Middle frontal gyrus (tissue), 1 donor: Measurements from ENCODE around the gene KCNJ16.

Source experiments
- DNase-seq: peaks from one replicate; pipeline ENCODE4 v3.0.0-alpha.2; 2015; ENCODE audit warnings: low spot score; ENCODE audit errors: extremely low spot score

Gene KCNJ16

DNA sequence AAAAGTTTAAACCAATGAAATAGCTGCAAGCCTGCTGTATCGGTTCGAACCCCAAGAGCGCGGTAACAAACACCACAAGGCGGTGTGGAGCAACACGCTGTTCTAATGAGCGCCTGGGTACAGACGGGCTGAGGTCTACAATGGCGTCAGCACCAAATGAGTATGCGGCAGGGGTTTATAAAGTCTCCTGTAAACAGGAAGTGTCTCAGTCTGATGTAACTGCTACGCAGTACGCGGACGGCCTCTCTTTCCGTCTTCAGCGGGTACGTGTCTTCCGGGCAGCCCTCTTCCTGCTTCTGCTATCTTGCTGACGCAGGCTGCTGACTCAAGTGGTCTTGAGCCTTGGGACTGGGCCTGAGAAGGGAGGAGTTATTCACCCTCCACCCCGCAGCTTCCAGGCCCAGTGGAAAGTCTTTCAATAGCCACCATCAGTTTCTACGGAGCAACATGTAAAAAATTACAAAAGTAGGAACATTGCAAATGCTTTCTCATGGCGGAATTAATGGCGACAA is 53.8 kb downstream of the KCNJ16 start:
- no peak for DNase-seq

DNA sequence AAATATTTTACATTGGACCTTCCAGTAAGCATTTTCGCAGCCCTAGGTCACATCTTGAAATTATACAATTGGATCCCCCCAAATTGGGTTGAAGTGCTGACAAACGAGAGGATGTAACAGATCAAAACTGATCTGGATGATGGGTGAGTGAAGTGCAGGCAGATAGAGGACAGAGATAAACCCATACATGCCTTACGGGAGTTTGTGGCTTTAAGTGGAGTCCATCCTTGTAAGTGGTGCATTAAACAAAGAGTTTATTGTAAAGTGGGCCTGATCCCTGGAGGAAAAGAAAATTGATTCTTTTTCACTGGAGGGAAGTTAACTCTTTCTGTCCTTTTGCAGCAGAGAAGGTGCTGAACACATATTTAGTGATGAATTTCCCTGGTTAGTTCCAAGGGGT is 55.3 kb downstream of the KCNJ16 start:
- DNase-seq: no peak

DNA sequence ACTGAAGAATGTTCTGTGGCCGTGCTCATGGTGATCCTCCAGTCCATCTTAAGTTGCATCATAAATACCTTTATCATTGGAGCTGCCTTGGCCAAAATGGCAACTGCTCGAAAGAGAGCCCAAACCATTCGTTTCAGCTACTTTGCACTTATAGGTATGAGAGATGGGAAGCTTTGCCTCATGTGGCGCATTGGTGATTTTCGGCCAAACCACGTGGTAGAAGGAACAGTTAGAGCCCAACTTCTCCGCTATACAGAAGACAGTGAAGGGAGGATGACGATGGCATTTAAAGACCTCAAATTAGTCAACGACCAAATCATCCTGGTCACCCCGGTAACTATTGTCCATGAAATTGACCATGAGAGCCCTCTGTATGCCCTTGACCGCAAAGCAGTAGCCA is 57.5 kb downstream of the KCNJ16 start:
- DNase-seq: no peak

DNA sequence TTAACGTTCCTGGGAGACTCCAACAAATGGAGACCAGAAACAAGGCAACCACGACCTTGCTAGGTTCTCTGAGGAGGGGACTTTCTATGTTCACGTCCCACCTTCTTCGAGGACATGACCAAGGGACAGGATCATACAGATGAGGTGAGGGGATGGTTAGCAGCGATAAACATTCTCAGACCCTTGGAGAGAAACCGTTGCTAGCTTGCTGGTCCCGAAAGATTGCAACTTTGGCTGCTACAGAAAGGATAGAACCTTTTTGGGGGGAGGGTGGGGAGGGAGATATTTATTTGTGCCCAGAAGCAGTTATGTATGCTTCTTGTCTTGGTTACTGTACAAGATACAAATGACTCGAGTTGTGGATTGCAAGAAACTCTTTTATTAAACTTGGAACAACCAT is 59.0 kb downstream of the KCNJ16 start:
- DNase-seq: no peak

DNA sequence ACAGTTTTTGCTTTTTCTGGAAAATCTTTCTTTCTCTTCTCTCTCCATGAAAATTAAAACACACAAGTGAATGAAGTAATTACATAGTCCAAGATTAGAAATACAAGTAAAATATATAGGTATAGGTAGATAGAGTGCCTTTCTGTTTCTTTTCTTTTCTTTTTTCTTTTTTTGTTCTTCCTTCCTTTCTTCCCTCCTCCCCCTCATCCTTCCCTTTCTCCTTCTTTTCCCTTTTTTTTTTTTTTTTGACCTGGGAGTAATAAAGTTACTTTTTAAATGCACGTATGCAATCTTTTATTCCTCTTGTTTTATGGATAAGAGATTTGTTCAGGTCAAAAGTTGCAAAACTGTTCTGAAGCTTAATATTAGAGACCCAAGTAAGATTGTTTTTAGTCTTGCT is 59.8 kb downstream of the KCNJ16 start:
- DNase-seq: no peak

DNA sequence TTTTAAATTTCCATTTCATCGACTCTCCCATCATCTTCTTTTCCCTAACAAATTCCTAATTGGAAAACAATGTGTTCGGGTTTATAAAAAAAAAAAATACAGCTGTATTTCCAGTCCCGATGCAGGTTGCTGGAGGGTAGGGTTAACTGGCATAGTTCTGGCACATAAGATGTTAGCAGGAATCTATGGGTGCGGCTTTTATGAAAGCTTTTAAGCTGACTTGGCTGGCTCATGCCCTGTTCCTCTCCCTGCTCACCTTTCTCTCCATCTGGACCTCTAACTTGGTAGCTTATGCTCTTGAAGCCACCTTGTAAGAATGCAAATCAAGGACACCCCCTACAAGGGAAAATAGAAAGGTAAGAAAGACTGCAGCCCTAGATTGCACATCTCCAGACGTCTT is 61.1 kb downstream of the KCNJ16 start:
- DNase-seq: no peak

DNA sequence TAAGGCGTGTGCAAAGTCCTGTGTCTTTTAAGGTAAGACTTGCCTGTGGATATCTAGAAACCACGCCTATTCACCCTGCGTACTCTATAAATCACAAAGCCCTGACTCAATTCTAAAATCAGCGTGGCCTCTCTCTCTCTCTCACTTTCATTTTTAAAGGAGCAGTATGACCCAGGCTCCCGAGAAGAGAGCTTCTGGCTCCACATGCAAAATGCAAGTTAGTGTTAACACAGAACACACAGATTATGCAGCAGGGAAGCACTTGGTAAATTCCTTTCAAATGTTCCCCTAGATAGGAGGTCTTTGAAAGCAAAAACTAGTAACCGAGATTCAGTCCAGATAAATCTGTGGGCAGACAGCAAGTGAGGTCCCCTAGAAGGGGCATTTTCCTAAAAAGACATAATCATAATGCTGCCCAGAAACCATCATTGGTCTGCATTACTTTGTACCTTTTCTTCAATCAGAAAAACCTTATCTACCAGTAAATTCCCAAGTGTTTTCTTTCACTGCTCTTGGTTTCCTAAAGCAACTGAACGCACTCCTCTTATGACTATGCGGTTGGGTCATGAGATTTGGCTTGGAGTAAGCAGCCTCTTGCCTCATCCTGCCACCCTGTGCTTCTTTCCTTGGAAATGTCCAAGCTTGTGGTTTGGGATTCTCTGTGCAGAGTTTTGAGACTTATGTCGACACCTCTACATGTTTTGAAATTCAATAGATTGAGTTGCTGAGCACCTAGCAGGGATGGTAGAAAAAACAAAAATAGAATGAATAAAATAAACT is 62.6 kb downstream of the KCNJ16 start:
- no peak for DNase-seq

DNA sequence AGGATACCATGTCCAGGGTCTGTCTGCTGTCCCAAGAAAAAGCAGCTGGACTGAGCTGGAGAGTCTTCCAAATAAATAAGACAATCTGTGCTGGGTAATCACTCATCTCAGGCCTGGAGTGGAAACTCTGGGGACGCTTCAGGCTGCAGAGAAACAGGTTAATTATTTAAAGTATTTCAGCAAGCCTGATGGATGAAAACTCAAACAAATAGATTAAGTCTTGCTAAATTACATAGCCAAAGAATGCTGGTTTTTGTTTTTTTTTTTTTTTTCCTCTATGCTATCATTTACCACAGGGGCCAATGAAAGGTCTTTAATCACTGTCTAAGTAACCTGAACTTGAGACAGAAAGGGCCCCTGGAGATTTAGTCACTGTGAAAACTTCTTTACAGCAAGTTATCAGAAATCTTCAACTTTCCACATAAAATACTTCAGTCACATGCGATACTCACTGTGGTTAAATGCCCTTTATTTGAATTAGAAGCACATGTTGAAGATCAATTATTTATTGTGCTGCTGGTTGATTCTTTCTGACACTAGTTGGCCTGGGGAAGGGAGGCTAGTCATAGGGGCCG is 63.4 kb downstream of the KCNJ16 start:
- no peak for DNase-seq

DNA sequence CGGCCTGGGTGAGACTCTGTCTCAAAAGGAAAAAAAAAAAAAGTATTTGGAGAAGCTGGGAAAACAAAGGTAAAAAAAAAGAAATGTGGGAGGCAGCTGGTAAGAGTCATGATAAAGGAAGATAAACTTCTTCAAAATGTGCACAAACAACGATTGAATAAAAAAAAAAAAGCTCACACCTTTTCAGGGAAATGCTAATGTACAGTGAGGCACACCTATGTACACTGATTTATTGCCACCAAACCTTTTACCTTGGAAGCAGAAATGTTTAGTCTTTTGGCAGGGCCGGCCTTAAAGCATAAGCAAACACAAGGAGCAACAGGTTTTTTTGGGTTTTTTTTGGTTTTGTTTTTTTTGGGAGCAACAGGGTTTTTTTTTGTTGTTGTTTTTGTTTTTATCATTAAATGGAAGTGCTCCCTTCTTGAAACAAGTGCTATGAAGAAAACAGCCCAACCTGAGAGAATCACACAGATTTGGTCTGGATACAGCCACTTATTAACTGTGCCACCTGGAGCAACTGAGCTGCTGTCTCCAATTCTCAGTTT is 64.5 kb downstream of the KCNJ16 start:
- no peak for DNase-seq

DNA sequence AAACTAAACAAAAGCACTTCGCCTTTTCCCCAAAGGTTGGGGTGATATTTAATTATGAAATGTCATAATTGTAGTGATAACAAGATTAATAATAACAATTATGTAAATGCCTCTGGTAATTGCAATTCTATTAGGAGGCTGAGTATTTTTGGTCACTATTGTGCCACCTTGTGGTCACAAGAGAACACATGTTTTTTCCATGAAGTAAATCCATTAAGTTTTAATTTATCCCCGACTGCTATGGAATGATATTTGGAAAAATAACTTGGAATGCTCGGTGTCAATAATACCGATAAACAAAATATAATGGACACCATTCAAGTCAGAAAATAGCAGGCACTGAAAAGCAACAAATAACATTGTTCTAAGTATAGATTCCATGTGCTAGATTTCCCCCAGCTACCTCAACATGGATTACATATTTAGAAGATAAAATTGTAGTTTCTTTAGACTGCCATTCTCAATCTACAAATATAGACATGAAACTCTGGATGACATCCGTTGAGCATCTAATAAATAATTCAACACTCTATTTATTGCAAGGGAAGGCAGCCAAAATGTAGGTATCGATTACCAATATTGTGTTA is 69.3 kb downstream of the KCNJ16 start:
- DNase-seq: no peak

DNA sequence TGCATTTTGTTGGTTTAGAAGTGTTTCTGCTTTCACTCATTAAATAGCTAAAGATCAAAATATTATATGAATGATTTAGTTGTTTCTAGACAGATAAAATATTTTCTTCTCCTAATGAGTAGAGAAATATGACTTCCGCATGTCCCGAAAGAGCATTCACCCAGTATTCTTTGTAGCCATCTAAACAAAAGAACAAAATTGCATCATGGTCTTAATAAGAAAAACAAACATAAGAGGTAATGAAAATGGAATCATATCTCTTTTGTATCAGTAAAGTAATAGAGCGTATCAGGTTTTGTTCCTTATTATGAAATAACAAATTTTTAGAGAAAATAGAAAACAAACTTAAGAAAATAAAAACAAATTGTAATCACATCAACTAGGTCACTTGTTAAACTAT is 78.2 kb downstream of the KCNJ16 start:
- DNase-seq: no peak

DNA sequence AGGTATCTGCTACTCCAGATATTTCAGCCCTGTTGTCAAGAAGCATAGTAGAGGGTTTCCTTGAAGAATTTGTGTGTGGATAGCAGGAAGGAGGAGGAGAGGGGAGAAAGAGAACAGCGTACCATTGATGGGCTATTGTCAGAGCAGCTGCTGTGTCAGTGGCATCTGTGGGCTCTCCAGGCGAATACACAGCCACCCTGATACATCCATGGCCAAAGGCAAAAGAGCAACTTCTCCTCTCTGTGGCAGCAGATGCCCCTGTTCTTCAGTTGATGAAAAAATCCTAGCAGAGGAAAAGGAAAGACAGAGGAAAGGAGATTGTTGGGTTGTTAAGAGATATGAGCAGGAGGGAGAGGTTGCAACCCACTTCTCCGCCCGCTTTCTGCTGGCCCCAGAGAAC is 82.1 kb downstream of the KCNJ16 start:
- DNase-seq: no peak

DNA sequence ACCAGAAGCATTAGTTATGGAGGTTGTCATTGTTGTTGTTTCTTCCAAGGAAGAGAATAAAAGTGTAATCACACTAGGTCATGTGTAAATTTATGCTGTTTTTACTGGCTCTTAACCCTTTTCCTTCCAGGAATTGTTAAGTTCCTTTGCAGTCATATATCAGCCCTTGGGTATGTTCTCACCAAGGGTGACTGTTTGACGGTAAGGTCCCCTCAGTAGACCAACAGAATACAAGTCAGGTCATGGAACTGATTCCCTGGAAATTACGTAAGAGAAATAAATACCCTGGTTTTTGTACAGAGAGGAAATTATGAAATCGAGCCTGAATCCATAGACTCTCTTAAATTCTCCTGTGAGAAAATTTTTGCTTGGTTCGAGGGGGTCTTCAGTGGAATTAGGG is 83.2 kb downstream of the KCNJ16 start:
- no peak for DNase-seq

DNA sequence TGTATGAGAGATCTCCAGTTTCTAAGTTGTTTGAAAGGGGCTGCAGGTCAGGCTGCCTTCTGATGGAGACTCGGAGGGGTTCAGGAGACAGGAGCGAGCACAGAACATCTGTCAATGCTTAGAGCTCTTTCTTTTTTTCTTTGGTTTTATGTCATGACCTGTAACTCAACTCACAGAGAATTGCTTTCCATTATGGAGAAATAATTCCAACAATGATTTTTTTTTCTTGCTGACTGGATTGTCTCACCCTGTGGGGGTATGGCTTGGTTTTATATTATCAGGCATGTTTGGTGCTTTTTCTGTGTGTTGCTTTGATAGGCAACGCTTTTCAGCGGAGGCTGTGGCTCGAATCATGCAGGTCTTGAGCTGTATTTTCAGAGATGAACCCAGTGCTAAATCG is 83.6 kb downstream of the KCNJ16 start:
- no peak for DNase-seq

DNA sequence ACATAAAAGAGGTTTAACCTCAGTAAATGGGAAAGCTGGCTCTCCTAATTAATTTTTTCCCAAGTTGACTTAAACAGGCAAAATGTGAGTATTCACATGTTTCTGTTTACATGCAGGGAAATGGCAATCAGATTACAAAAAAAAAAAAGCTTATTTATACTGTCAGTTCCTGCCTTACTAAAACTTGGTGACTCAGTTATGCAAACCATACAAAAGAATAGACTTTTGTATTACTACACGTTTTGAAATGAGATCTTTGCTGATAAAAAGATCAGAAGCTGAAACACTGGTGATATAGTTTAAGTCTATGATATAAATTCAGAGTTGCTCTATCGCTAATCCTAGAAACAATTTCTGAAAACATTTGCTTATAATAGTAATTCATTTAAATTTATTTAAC is 85.0 kb downstream of the KCNJ16 start:
- DNase-seq: no peak

DNA sequence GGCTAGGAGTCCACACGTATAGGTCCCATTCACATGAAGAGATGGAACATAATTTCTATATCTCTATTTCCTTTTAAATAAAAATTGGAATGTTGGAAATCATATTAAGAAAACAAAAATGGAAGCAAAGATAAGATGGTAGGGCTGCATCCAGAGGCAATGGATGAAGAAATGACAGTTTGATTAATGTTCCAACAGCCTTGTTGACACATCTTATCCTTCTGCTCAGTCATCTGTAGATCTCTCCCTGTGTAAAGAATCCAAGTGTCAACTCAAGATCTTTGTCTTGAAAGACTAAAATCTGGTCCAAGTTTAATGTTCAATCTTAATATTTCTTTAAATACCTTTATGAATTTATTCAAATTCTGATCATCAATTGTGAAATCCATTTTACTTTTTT is 86.5 kb downstream of the KCNJ16 start:
- DNase-seq: no peak

DNA sequence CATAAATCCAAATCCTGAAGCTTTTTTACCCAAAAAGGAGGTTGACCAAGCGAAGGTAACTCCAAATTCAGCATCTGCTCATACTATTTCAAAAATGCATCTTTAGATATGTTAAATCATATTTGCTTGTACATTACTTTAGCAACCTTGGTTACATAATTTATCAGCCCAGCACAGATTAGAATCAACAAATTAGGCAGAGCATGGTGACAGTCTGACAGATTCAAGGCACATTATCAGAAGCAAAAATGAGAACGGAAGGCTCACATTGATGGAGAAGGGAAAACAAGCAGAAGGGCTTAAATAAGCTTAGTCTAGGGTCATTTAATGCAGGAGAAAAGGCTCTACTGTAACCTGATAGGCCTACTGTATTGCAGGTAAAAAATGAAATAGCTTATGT is 90.4 kb downstream of the KCNJ16 start:
- no peak for DNase-seq

DNA sequence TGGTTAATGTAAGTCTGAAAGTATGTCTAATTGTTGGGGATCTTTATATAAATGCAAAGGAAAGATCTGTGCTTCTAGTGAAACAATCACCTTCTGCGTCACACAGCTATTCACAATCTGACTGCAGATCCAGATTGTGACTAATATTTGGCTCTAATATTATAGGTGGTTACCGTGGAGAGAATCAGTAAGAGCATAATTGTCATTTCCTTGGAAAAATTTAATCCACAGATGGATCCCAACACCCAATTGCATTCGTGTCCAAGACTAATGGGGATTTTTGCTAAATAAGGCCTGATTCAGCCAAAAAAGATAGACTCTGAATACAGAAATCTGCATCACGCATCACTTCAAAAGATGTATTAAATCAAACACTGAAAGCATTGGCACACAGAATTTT is 91.6 kb downstream of the KCNJ16 start:
- no peak for DNase-seq

DNA sequence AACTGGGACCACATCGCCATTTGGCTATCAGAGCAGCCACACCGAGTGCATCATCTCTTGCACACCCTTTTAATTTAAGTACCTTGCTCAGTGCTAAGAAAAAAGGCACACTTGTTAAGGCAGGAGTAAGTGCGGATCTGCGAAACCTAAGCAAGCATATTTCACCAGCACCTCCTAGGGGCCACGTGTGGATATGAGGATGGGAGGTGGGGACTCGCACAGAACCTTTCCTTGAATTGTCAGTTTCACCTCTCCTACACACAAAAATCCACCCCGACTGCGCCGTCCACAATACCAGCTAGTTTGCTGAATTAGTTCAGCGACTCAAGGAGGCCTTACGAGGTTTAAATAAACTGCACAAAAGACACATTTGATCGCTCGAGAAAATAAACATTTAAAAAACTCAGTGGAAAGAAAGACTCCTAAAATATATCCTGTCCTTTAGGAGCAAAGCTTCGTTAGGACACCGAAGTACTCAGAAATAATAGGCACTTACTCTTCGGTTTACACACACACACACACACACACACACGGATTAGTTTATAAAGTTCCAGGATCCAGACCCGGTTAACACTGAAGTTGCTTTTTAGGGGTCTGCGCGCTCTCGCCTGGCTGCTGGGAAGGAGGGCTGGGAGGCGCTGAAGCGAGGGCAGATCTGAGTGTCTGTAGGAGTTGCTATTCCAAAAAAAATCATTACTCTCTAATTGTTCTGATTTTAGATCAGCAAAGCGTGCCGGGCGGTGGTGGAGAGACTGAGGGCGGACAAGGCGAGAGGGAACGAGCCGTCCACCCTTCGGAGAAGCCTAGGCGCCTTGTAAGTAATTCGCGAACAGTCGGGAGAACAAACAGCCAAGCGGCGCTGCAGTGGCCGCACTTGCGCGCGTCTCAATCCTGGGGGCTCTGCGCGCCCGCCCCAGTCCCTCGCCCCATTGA is 93.3 kb downstream of the KCNJ16 start:
- DNase-seq: no peak

DNA sequence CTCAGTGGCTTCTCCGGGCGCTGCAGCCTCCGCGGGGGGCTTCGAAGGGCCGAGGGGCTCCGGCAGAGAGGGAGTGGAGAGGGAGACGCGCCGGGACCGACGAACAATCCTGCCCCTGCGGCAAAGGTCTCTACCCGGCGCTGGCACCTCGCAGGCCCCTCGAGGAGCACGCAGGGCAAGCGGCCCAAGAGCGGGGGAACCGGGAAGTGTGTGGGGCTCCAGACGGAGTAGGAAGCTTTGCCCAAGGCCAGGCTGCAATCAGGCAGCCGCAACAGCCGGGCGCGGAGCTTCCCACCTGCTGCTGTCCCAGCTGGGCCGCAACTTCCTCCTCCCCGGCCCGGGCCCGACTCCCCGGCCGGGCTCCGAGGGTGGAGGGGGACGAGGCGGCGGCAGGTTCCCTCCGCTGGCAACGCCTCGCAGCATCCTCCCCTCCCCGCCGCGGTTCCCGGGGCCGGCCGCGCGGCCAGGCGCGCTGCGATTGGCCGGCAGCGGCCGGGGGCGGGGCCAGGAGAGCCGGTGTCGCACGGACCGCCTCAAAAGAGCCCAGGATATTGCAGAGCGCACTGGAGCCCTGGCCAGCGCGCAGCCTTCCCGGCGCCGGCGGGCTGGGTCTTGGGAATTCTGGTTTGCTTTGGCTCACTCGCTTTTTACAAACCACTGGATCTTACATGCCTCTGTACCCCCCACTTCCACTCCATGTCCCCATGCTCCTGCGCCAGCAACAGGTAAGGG is 94.1 kb downstream of the KCNJ16 start, which contains the start of gene KCNJ2:
KCNJ2 (plus strand) TSS at position 556 of the 732 bp plus-strand sequence. CDS start 5,508 bp downstream, outside the sequence.
- DNase-seq: peak; percentile 90
